ENCODE measurements around the gene RFX5.

Gene RFX5

DNA sequence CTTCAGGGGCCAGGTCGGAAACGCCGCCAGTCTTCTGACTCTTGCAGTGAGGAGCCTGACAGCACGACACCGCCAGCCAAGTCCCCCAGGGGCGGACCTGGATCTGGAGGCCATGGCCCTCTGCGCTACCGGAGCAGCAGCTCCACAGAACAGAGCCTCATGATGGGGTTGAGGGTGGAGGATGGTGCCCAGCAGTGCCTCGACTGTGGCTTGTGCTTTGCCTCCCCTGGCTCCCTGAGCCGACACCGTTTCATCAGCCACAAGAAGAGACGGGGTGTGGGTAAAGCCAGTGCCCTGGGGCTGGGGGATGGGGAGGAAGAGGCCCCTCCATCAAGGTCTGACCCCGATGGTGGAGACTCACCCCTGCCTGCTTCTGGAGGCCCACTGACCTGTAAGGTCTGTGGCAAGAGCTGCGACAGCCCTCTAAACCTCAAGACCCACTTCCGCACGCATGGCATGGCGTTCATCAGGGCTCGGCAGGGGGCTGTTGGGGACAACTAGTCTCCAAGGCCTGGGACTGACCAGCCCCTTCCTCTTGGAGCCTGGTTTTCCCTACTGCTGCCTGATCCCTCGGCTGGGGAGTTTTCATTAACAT, 56.2 kb downstream of the RFX5 start:
- Histone ChIP-seq H2AFZ (ENCODE audit: low read depth, low read length) (no peak overlapping the region), H4K20me1 (ENCODE audit: insufficient read depth, low read length) (peaks cover 12% of the 10 kb centered on the region; the same call in 1 of the 2 replicates), H3K79me2 (ENCODE audit: low read length) (peaks cover 10% of the 10 kb centered on the region; the same call in 1 of the 2 replicates), H3K27me3 (ENCODE audit: low read depth, low read length) (no peaks in the 10 kb centered on the region), H3K9me3 (ENCODE audit: insufficient read depth, low read length) (no peaks in the 10 kb centered on the region), H3K9ac (ENCODE audit: low read length) (no peak overlapping the region), H3K27ac (ENCODE audit: low read length) (no peak overlapping the region), H3K4me1 (ENCODE audit: low read length) (no peaks in the 10 kb centered on the region), H3K4me3 (ENCODE audit: low read length) (no peak overlapping the region), H3K36me3 (replicated peaks; ENCODE audit: low read depth, low read length) (peaks cover 87% of the 10 kb centered on the region), H3K4me2 (ENCODE audit: low read length) (no peak overlapping the region)
- no peak for TF ChIP-seq EZH2phosphoT487 (IDR thresholded peaks at IDR 0.05; ENCODE audit: low read depth)
- TF ChIP-seq, protein P1, sequence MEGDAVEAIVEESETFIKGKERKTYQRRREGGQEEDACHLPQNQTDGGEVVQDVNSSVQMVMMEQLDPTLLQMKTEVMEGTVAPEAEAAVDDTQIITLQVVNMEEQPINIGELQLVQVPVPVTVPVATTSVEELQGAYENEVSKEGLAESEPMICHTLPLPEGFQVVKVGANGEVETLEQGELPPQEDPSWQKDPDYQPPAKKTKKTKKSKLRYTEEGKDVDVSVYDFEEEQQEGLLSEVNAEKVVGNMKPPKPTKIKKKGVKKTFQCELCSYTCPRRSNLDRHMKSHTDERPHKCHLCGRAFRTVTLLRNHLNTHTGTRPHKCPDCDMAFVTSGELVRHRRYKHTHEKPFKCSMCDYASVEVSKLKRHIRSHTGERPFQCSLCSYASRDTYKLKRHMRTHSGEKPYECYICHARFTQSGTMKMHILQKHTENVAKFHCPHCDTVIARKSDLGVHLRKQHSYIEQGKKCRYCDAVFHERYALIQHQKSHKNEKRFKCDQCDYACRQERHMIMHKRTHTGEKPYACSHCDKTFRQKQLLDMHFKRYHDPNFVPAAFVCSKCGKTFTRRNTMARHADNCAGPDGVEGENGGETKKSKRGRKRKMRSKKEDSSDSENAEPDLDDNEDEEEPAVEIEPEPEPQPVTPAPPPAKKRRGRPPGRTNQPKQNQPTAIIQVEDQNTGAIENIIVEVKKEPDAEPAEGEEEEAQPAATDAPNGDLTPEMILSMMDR (IDR thresholded peaks at IDR 0.05; ENCODE audit: low read depth, low read length): no peak
